HG03442 (cell line): Measurements from ENCODE around the gene MSANTD4.
A peak's percentile ranks its signal among the peaks of the same experiment; 100 is the strongest.
"Not testable (repeated sequence)": the region's sequence is repeated elsewhere in the genome, so short reads cannot be mapped to it uniquely, and the experiment has no call there.

Experiments used
- ATAC-seq: cut with Tn5 transposase; IDR thresholded peaks from one replicate; pipeline ENCODE4 v1.9.1; 2021; ENCODE audit warnings: mild to moderate bottlenecking, moderate library complexity; ENCODE audit not compliant: unreplicated experiment

Gene MSANTD4

GRCh38 chr11:106021967-106022794, at the start of gene MSANTD4:
Gene MSANTD4, minus strand, starts transcription at chr11:106022240. Its CDS starts 11,323 bp downstream, at chr11:106010917.
- ATAC-seq: peak; percentile 97

DNA sequence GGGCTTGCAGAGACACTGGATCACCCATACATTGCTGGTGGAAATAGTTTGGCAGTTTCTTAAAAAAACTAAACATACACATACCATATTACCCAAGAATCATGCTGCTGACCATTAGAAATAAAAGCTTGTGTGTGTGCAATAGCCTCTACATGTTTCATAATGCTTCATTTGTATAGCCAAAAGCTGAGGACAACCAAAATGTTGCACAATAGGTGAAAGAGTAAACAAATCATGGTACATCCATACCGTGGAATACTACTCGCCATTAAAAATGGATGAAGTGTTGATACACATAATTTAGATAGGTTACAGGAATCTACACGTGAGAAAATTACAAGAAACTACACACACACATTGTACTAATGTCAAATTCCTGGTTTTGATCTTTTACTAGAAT, 48.6 kb upstream of the MSANTD4 start:
- ATAC-seq: no peak

GRCh38 chr11:106063009-106063408, 41.0 kb upstream of the MSANTD4 start:
- ATAC-seq: peak; percentile 54

GRCh38 chr11:106061954-106062949, 40.2 kb upstream of the MSANTD4 start:
- peak; percentile 45 for ATAC-seq

- no peak for ATAC-seq
These were observed 39.3 kb upstream of the MSANTD4 start for GRCh38 chr11:106061249-106061784.

GRCh38 chr11:106059617-106060016, 37.6 kb upstream of the MSANTD4 start:
- no peak for ATAC-seq

DNA sequence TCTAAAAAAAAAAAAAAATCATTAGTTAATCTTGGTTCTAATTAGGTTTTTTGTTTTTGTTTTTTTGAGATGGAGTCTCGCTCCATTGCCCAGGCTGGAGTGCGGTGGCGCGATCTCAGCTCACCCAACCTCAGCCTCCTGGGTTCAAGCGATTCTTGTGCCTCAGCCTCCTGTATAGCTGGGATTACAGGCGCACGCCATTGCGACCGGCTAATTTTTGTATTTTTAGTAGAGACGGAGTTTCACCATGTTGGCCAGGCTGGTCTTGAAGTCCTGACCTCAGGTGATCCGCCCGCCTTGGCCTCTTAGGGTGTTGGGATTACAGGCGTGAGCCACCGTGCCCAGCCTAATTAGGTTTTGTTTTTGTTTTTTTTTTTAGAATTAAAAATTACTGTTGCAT, 36.3 kb upstream of the MSANTD4 start:
- ATAC-seq: not testable (repeated sequence)

DNA sequence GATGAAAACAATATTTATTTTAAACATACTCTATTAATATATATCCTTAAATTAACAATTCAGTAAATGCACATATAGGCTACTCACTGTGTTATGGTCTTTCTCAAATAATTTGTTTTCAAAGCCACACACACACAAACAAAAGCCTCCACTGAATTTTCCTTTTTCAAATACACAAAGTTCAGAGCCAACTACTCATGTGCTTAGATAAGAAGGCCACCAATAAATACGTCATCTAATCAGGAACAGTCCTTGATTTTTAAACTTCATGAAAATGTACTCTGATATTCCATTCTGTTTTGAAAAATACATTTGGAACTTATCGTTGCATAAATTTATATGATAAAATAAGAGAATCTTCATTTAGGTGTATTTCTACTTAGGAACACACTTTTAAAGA, 29.1 kb upstream of the MSANTD4 start:
- ATAC-seq: no peak

DNA sequence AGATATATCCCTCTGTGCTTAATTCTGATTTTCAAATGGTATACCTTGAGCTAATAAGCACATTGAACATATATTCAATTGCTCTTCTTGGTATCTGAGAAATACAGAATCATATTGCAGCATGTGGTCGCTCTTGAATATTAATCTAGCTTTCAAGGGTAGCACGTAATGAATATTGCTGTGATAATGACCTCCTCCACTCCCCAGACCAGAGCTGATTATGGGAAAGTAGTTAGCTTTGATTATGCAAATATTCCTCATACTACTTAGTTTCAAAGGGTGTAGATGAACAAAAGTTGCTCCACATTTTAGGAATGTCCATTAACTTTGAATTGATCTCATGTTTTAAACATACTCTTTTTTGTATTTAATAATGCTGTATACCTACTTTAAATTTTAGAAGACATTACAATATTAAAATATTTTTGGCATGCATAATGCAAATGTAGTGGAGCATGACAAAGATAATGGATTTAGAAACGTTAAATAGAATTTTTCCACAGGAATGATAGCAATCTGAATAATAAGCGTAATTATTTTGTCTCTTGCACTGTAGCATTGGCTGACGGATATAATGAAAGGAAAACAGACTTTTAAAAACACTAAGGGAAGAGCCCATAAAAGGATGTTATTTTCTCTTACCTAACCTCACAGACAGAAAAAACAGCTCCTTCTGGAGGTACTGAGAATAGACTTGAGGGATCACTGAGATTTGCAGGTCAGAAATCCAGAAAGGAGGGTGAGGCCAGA, 27.9 kb upstream of the MSANTD4 start:
- no peak for ATAC-seq

DNA sequence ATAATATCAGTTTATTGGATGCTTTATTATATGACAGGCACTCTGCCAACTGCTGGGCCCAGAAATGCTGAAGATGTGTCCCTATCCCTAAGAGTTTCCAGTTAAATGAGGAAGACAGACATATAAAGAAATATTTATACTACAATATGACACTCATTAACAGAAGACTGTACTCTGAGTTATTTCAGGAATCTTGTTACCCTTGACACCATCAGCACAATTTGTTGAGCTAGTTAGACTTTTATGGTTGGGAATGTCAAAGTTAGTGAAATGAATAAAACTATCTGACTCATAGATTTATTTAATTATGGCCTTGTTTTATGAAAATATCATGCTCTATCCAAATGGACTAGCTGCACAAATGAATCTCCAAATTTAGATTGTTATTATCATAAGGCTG, 25.6 kb upstream of the MSANTD4 start:
- ATAC-seq: no peak

DNA sequence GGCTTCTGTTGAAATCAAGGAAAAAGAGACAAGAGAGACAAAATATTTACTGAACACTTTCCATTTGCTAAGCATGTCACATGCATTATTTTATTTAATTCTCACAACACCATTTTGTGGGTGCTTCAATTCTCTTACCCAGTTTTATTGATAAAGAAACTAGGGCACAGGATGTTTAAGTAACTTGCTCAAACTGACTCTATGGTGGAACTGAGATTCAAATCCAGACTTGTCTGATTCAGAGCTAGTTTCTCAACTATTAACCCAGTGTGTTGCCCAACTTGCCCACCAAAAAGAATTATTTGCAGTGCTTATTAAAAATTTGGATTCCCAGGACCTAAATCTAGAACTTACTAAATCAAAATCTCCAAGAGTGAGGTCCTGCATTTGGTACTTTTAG, 21.5 kb upstream of the MSANTD4 start:
- no peak for ATAC-seq

- ATAC-seq: no peak
These were observed 10.8 kb upstream of the MSANTD4 start for GRCh38 chr11:106032861-106033260.

DNA sequence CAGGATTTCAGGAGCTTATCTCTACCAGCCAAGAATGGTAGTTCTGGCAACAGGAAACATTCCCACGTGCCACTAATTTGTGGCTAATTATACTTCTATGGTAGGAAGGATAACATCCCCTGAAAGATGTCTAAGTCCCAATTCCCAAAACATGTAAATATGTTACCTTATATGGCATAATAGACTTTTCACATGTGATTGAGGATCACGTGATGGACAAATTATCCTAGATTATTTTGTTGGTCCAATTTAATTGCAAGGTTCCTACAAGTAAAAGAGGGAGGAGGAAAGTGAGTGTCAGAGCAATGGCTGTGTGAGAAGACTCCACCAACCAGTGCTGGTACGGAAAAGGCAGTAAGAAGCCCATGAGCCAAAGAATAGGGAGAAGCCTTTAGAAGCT, 9.9 kb upstream of the MSANTD4 start:
- ATAC-seq: no peak

- peak; percentile 75 for ATAC-seq
These were observed 9.3 kb upstream of the MSANTD4 start for GRCh38 chr11:106031202-106031810.

DNA sequence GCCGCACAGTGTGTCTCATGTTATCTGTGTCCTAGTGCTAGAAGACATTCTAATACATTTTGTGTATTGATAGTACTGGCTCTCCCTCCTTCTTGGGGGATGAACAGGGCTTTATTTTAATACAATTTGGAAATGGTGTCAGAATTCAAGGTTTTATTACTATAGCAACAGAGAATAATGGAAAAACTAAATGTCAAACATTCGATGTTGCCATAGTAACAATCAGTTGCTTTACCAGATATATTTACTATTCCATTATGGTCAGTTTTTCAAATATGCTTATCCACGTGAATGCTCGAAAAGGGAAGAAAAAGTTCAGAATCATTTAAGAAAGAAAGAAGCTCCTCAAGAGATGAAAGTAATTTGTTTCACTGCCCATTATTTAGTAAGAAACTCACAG, 8.6 kb upstream of the MSANTD4 start:
- no peak for ATAC-seq

- no peak for ATAC-seq
These were observed 795 bp upstream of the MSANTD4 start for GRCh38 chr11:106022795-106023275.

- ATAC-seq: peak; percentile 7
These were observed 666 bp downstream of the MSANTD4 start for GRCh38 chr11:106021181-106021966.

GRCh38 chr11:106017093-106017492, 4.9 kb downstream of the MSANTD4 start:
- no peak for ATAC-seq

- ATAC-seq: no peak
These were observed 7.0 kb downstream of the MSANTD4 start for GRCh38 chr11:106015066-106015465.
